ENCODE data around the gene LDLRAD4. TPM values are rescaled to one million over a fixed set of nuclear protein-coding genes. Genes with fewer than 3 reads are reported as not detected.
A peak's percentile ranks its signal among the peaks of the same experiment; 100 is the strongest.

The LDLRAD4 gene
- polyA plus RNA-seq, 4 donors: 10.4 to 20.6 (median 11.6) TPM

DNA sequence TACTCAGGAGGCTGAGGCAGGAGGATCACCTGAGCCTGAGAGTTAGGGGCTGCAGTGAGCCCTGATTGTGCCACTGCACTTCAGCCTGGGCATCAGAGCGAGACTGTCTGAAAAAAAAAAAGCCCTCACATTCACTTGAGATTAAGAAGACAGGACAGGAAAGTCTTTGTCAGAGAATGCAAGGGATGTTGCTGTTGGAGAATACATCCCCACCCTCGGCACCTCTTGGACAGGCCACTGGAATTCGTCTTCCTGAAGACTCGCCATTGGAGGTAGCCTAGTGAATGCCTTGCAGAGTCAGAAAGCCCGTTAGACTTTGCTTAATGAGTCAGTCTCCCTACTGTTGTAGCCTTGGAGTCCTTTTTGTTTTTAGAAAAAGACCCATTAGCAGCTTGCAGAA lies 302.2 kb downstream of the LDLRAD4 start:
- DNase-seq (ENCODE audit: low read depth in 4 of 4, low spot score in 3 of 4): no peak

DNA sequence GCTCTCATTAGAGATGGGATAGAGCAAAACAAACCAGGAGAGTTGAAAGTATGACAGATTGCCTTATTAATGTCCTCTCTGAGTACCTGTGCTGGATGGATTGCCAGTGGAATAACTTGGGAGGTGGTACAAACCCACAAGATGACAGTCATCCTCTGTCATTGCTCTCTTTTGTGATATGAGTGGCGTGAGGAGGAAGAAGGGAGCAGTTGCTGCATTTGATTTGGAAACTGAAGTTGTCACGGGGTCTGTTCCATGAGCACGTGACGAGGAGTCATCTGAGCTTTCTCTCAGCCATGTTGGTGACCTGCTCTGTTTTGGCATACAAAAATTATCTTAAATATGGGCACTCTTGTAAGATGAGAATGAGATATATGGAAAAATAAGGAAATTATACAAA lies 302.9 kb downstream of the LDLRAD4 start:
- DNase-seq (ENCODE audit: low read depth in 4 of 4, low spot score in 3 of 4): no peak

DNA sequence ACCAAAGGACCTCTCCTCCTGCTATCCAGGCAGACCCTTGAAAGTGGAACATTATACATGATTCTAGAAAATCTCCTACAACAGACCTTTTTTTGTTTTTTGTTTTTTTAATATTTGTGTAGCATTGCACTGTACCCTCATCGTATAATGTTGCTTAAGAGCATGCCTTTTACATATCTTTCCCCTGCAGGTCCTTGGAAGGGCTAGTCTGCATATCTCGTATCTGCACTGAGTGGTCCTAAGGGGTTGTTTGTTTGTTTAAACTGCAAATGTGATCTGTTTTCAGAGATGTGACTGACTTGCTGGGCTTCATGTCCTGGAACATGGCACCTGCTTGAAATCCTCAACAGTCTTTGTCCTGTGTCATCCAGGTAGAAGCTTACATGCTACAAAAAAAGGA lies 303.7 kb downstream of the LDLRAD4 start:
- DNase-seq (ENCODE audit: low read depth in 4 of 4, low spot score in 3 of 4): no peak

DNA sequence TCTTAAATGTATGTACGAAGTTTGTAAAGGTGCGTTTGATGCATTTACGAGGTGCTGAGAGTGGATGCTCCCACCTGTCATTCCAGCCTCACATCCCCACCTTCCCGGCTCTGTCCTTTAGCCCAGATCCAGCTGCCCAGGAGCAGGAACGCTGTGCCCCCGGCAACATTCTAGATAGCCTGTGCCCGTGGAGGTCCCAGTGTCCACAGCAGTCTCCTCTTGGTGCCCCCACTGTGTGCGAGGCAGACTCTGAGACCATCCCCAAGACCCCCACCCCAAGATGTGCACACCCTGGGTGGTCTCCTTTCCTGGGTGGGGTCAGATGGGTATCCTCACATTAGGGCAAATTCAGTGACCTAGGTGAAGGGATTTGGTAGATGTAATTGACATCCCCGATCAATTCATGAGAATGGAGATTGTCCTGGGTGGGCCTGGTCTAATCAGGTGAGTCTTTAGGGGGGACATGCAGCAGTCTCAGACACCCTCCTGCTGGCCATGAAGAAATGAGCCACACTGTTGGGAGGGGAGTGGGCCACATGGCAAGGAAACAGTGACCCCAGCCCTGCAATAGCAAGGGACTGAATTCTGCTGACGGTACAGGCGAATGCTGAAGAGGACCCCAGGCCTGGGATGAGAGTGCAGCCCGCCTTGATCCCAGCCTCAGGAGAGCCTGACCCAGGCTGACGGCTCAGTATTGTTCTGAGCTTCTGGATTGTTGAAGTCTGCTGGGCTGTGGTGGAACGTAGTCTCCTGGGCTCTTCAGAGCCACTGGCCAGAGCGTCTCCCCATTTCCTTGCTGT lies 304.5 kb downstream of the LDLRAD4 start:
- DNase-seq (ENCODE audit: low read depth in 4 of 4, low spot score in 3 of 4): no peak

DNA sequence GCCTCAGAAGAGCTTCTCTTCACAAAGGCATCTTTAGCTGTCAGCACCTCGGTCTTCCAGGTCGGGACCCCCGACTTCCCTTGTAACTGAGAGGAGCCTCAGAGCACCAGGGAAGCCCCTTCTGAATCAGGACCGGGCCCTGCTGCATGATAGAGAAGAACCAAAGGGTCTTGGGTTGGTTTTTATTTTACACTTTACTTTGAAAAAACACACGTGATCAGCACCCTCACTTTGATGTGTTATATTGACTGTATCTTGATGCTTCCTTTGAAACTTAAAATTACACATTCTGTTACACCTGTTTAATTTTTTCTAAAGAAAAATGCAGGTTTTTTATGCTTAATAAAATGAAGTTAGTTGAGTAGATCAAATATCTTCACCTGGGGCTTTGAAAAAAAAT lies 305.5 kb downstream of the LDLRAD4 start:
- DNase-seq (ENCODE audit: low read depth in 4 of 4, low spot score in 3 of 4): no peak

DNA sequence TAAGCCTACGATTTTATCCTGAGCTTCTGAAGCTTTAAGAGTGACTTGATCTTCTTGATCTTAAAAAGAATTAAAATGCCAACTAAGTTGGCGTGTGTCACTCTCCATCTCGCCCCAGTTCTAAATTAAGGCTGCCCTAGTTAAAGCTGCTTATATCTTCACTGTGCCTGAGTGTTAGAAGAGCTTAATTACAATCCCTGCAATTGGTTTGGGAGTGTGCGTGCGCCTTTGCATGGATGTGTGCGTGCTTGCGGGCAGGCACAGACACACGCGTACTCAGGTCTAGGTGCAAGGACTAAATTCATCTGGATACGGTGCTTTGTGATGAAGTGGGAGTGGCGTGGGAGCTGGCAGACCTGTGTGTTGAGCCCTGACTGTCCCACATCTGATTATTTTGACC lies 306.3 kb downstream of the LDLRAD4 start:
- no peak for DNase-seq (ENCODE audit: low read depth in 4 of 4, low spot score in 3 of 4)

DNA sequence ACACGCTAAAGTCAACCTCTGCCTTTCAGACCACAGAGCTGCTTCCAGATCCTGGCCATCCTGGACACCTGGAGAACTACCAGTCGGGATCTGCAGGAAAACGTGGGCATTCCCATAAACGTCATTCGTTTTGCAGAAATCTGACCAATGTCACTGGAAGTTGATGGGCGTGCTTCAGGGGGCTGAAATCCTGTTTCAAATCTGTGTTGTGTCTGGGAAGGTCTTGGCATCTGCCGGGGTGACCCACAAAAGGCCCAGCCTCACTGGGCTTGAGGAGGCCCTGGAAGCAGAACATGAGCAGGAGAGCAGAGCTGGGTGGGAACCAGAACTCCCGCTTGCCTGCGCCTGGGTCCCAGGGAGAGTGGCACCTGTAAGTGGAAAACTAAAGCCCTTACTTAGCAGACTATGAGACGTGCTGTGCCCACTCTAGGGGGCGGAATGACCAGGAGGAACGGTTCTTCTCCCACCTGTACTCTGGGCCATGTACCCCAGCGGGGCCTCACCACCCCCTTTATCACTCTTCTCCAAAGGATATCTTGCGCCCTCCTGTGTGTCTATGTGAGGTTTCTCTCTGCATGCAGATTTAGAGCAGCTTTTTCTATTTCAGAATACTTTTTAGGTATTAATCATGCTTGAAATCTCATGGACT lies 306.9 kb downstream of the LDLRAD4 start:
- DNase-seq (ENCODE audit: low read depth in 4 of 4, low spot score in 3 of 4): no peak

DNA sequence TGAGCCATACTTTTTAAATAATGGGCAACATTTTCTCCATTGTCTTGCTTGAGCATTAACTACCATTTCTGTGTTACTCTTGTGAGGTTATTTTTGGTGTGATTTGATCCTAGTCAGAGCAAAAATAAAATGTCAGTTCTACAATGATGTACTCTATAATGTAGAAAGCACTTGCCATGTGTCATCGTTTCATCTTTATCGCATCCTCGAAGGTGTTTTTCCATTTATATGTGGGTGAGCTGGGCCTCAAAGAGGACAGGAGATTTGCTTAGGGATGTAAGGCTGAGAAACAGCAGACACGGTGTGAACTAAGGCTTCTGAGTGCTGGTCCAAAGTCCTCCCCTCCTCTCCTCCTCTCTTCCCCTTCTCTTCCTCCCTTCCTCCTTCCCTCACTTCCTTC lies 308.0 kb downstream of the LDLRAD4 start:
- no peak for DNase-seq (ENCODE audit: low read depth in 4 of 4, low spot score in 3 of 4)

DNA sequence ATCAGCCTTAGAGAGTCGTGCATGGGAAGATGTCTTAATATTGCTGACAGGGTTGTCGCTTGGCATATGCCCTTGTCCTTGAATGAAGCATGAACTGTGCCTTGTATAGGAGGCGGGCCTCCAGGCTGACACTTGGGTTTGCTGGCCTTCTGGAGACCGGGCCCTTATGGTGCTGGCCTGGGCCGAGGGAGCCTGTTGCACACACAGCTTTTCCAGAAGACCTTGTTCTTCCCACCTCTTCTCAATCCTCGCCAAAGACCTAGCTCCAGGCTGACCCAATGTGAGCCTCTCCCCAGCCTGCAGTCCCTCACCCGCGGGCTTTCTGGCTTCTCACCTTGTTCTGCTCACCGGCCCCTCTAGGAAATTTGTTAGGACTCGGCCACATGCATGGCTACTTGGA lies 308.7 kb downstream of the LDLRAD4 start:
- no peak for DNase-seq (ENCODE audit: low read depth in 4 of 4, low spot score in 3 of 4)

DNA sequence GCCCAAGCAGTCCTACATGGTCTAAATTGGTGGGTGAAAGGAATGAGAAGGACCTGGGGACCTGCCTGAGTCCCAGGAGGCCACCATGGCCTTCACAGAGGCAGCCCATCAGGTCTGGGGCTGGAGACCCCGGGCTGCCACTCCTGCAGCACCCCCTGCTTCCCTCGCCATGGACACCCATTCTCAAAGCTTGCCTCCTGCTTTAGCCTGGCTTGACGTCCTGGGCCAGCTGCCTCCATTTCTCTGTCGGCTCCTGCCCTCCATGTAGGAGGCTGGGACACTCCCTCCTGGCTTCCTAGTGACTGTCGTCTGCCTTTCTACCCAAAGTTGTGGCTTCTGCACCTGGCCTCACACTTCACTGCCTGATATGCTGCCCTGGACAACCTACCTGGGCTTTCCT lies 309.2 kb downstream of the LDLRAD4 start:
- DNase-seq (ENCODE audit: low read depth in 4 of 4, low spot score in 3 of 4): no peak

DNA sequence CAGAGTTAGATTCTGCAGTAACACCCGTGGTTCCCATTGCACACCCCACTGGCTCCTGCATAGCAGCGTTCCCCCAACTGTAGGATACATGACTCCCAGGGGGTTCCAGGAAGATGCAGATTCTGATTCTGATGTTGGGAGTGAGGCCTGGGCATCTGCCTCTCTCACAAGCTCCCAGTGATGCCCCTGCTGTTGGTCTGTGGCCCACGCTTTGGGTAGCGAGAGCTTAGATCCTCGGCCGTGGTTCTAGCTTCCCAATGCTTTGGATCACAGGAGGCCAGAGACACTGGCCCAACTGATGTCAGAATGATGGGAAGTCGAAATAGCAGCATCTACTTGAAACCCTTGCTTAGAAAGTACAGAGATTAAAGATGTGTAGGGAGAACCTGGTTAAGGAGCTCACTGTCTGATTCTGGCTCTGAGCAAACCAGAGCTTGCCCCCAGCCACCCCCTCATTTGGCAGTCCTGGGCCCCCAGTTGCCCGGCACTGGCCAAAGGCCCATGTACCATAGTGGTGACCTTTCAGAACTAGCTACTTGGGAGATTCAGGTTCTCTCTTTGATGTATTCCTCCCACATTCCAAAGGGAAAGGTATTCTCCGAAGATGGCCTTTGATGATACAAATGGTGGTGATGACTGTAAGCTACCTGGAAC lies 310.3 kb downstream of the LDLRAD4 start:
- no peak for DNase-seq (ENCODE audit: low read depth in 4 of 4, low spot score in 3 of 4)

DNA sequence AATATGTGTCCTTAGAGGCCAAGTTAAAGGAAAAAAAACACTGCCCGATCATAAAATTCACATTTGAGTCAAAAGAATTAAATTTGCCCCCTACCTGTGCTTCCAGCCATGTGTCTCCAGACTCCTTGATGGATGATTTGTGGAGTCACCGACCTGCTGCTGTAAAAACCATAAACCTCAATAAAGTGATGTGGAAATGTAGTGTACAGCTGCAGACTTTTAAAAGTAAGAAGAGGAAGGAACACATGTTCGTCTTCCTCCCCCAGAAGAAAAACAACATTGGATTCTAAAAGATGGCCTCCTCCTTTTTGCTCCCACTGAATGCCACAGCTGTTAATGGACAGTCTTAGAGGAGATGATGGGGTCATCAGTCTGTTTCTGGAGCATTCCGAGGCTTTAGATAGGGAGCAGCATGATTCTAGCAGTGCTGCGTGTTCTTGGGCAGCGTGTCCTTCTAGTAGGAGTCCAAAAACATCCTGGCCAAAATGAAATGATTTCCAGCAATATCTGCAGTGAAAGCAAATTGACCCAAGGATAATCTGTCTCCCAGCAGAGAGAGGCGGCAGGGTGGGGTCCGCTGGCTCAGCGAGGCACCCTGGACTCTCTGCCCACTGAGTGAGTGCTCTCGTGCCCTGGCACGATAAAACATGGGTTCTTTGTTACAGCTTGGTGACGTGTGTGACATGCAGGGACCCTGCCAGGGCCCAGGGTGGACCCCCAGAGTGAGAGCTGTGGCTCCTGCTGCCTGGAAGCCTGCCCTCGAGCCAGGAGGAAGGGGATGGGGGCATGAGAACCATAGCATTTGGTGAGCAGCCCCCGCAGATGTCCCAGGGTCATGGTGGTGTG lies 311.7 kb downstream of the LDLRAD4 start:
- no peak for DNase-seq (ENCODE audit: low read depth in 4 of 4, low spot score in 3 of 4)

DNA sequence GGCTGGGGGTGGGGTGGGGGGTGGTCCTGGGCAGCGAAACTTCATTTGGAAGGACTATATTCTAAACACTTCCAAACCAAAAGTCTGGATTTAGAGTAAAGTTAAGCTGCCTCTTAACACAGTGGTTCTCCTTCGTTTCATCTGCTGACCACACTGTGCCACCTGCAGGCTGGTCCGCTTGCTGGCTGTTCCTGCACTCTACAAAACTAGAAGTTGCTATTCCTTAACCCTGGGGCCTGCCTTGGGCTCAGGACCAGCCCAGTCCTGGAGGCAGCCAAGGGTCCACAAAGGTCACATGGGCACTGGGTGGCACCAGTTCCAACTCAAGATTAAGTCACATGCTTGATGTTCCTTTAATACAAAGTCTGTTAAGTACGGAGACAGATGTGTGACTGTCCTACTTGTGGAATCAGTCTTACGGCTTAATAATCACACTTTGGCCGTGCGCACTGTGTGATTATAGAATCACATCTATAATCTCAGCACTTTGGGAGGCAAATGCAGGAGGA lies 312.4 kb downstream of the LDLRAD4 start:
- DNase-seq (ENCODE audit: low read depth in 4 of 4, low spot score in 3 of 4): peak in 1 of 4 donors; percentile 35

DNA sequence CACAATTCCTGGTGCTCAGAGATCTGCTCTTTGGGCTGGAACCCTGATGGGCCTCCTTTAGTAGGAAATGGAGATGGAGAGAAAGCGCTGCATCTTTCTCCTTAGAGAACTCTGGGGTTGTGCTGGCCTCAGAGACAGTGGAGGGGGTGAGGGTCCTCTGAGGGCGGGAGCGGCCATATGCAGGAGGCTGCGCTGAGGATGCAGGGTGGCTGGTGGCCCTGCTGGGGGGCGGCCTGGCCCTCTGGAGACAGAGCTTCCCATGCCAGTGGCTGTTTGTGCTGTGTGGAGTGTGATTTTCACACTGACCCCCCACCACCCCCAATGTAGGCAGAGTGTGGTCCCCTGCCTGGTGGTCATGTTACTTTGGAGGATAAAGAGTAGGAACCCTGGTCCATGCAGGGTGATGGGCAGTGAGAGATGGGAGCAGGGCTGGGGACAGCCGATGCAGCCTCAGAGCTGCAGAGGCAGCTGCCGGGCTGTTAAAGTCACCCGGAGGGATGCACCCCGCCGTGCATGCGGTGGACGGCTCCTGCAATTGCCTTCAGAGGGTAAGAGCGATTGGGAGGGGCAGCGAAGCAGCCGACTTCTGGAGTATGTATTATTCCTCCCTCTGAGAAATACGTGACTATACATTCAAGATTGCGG lies 313.2 kb downstream of the LDLRAD4 start:
- no peak for DNase-seq (ENCODE audit: low read depth in 4 of 4, low spot score in 3 of 4)

DNA sequence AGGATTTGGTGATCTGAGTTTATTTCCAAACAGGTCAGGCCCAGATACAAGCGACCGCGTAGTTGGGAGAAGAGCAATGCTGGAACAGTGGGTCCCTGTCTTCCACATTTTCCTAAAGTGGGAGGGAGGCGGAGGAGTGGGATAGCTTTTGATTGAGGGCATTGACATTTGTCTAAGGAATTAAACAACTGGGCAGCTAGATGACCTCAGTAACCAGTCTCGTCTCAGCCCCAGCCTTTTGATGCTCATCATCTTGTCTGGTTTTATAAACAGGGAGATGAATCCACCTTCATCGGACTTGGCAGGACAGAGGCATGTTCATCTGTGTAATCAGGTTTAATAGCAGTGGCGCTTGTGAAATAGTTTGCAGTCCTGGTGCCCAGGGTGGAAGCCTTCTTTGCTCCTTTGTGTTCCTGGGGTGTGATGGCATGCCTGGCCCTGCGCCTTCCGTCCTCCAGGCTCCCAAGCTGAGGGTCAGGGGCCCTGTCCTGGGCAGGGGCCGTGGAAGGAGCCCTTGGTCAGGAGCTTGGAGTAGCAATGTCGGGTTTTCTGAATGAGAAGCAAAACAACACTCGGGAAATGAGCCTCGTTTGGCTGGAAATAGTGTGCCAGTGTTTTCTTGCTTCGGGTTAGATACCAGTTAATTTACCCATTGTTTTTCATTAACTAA lies 314.0 kb downstream of the LDLRAD4 start:
- no peak for DNase-seq (ENCODE audit: low read depth in 4 of 4, low spot score in 3 of 4)

DNA sequence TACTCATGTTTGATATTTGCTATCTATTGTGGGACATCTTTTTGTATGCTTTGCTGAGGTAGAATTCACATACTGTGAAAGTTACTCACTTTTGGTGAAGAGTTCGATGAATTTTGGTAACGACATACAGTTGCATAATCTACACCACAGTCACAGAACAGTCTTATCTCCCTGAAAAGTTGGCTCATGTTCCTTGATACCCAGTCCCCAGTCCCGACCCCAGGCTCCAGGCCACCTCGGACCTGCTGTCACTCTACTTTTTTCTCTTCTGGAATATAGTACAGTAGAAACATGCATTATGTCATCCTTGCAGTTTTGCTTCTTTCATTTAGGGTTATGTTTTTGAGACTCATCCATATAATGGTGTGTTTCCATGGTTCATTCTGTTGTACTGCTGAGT lies 316.1 kb downstream of the LDLRAD4 start:
- DNase-seq (ENCODE audit: low read depth in 4 of 4, low spot score in 3 of 4): no peak

DNA sequence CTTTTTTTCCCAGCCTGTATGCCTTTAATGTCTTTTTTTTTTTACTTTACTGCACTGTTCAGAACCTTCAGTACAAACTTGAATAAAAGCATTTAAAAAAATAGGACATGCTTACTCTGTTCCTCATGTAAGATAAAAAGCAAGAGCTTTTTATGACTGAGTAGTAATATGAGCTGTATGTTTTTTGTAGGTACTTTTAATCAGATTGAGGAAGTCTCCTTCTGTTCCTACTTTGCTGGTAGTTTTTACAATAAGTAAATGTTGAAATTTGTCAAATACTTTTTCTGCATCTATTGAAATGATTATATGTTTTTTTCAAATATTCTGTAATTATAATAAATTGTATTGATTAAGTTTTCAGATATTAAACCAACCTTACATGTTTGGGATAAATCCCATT lies 318.0 kb downstream of the LDLRAD4 start:
- DNase-seq (ENCODE audit: low read depth in 4 of 4, low spot score in 3 of 4): no peak

DNA sequence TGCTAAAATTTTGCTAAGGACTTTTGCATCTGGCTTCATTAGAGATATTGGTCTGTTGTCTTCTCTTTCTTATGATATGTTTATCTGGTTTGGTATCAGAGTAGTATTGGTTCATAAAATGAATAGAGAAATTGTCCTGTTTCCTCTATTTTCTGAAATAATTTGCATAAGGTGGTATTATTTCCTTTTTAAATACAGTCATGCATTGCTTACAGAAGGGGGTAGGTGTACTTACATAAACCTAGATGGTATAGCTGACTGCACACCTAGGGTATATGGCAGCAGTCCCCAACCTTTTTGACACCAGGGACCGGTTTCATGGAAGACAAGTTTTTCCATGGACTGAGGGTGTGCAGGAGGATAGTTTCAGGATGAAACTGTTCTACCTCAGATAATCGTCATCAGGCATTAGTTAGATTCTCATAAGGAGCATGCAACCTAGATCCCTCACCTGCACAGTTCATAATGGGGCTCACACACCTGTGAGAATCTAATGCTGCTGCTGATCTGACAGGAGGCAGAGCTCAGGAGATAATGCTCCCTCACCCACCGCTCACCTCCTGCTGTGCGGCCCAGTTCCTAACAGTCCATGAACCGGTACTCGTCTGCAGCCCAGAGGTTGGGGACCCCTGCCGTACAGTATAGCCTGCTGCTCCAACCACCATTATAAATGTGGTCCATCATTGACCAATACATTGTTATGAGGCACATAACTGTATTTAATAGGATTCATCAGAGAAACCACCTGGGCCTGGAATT lies 318.6 kb downstream of the LDLRAD4 start:
- DNase-seq (ENCODE audit: low read depth in 4 of 4, low spot score in 3 of 4): no peak

DNA sequence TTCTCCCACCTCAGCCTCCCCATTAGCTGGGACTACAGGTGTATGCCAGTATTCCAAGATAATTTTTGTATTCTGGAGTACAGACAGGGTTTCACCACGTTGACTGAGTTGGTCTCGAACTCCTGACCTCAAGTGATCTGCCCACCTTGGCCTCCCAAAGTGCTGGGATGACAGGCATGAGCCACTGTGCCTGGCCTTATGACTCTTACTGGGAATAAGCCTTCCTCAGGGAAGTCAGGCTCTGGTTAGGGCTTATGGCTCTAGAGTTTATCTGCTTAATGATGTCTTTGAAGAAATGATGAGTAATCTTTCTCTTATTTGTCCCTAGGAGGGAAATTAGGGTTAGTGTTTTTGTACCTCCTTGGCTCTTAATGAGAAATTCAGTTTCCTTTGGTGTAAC lies 320.1 kb downstream of the LDLRAD4 start:
- DNase-seq (ENCODE audit: low read depth in 4 of 4, low spot score in 3 of 4): no peak

Data from left renal pelvis (tissue), 4 donors.